Stimulated activated CD8-positive, alpha-beta memory T cell treated with anti-CD3 and anti-CD28 coated beads, Interleukin-4, amount 100 ng/mL, for 24 hours (primary cell): ENCODE measurements around the gene MYLK.

Experiments
- DNase-seq: peaks from one replicate; pipeline ENCODE4 v3.0.0-alpha.2; 2020; ENCODE audit warnings: low read depth

MYLK gene

DNA sequence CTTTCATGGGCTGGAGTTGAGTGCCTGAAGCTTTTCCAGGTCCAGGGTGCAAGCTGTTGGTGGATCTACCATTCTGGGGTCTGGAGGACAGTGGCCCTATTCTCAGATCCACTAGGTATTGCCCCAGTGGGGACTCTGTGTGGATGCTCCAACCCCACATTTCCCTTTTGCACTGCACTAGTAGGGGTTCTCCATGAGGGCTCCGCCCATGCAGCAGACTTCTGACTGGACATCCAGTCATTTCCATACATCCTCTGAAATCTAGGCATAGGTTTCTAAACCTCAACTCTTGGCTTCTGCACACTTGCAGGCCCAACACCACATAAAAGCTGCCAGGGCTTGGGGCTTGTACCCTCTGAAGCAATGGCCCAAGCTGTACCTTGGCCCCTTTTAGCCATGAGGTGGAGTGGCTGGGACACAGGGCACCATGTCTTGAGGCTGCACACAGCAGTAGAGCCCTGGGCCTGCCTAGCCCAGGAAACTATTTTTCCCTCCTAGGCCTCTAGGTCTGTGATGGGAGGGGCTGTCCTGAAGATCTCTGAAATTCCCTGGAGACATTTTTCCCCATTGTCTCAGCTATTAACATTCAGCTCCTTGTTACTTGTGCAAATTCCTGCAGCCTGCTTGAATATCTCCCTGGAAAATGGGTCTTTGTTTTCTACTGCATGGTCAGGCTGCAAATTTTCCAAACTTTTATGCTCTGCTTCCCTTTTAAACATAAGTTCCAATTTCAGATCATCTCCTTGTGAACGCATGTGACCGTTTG is 293.3 kb downstream of the MYLK start:
- DNase-seq = no peak

DNA sequence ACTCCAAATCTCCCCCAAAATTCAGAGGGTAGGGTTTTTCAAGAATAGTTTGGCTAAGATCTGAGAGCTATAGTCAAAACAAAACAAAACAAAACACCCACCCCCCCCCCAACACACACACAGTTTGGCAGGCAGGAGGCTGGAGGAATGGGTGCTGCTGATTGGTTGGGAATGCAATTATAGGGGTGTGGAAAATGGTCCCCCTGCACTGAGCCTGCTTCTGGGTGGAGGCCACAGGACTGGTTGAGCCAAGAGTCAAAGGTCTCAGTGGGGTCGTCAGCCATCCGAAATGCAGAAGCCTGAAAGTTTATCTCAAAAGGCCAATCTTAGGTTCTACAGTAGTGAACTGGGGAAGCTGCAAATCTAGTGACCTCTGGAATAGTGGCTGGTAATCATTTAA is 296.7 kb downstream of the MYLK start:
- DNase-seq = no peak

- no peak for DNase-seq
Measured at GRCh38 chr3:123586968-123587367, 297.2 kb downstream of the MYLK start.

DNA sequence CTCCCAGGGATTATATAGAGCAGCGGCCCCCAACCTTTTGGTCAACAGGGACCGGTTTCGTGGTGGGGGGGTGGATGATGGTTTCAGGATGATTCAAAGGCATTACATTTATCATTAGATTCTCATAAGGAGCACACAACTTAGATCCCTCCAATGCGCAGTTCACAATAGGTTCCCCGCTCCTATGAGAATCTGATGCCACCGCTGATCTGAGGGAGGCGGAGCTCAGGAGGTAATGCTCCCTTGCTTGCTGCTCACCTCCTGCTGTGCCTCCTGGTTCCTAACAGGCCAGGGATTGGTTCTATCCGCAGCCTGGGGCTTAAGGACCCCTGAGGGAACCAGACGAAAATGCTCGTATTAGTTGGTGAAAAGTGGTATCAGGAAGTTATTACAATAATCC is 298.0 kb downstream of the MYLK start:
- DNase-seq = peak; percentile 16

DNA sequence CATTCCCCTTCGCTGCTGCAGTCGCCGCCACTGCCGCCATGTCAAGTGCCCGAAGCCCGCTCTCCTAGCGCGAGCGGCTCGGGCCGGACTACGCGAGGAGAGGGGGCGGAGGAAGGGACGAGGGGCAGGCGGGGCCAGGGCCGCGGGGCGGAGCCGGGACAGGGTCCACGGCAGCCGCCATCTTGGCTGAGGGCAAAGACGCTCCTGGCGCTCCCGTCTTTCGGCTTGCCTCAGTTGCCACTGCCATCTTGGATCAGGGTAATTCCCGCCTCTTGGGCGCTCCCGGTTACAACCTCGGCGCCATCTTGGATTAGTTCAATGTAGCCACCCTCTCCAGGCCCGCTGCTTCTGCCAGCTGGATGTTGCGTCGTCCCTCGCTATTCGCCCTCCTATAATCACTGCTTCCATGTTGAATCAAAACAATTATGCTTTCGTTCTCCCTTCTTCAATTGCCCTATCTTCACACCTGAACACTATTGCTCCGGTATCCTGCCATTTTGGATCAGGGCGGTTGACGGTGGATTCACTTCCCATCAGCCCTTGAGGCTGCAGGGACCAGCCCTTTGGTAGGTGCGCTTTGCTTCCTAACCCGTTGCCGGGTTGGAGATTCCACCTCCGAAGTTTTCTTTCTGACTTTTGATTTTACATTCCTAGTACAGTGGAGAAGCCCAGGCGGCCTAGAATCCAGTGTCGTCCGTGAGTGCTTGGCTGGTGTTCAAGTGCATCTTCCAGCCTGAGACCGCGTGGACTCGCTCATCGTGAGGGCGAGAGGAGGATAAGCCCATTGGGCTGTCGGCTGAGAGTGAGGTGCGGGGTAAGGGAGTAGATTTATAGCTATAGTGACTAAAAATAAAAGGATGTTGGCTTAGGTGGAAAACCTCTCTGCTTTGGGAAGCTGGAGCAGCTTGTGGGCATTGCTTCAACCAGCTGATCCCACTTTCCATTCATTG is 298.9 kb downstream of the MYLK start, which contains the start of gene HACD2:
HACD2 (minus strand) TSS at position 66 of the 950 bp plus-strand sequence; CDS start at position 40, 26 bp downstream.
- peak; percentile 94 for DNase-seq

DNA sequence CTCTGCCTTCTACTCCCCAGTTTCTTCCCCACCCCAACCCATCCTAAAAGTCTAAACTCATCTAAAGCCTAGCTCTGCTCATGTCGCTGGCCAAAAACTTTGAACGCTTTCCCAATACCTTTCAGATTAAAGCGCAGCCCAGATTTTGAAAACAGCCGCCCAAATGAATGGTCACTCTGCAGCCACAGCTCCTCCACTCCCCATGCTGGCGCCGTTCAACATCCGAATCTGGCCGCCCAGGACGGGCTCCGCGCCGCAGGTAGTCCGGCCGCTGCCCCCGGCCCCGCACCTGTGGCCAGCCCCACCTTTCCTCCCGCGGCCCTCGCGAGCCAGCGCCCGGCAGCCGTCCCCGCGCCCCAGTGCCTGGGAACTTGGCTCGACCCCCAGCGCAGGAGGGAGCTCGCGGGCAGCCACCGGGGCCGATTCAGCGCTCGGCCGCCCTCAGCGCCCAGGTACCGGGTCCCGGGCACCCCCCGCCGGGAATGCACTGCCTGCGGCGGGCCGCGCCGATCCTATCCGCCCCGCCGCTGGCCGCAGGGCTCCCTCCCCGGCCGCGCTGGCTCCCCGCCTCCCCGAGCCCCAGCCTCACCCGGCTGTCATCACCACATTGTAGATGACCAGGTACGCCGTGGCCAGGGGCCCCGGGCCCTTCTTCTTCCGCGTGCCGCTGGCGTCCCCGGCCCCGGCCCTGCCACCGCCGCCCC is 299.7 kb downstream of the MYLK start:
- no peak for DNase-seq

DNA sequence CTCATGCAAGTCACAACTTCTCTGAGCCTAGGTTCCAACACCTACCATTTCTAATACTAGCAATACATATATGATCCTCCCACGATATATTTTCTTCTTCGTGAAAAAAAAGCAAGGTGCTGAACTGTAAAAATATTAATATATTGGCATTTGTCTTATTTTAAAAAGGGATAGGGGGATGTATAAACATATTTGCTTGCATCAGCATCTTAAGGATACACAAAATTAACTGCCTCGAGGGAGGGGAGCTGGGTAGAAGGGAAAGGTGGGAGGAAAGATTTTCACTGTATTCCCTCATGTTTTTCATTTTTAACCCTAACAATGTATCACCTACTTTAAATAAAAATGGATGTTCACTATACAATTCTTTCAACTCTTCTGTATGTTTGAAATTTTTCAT is 300.6 kb downstream of the MYLK start:
- DNase-seq = no peak

DNA sequence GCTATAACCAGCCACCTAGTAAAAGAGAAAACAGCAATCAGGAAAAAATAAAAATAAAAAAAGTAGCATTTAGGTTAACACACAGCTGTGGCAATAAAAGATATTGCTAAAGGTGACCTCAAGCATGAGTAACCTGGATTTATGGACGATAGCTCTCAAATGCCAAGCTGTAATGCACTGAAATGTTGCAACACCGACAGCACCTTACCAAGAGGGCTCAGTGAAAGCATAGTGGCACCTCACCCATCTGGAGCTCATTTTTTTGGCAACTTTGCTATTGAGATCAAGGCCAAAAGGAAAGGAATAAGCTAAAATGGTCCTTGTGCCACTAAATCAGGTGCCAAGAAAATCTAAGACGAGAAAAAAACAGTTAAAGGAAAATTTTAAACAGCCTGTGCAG is 301.8 kb downstream of the MYLK start:
- no peak for DNase-seq

GRCh38 chr3:123576122-123576521 is 308.0 kb downstream of the MYLK start:
- no peak for DNase-seq

- no peak for DNase-seq
Measured at GRCh38 chr3:123571973-123572365, 312.2 kb downstream of the MYLK start.

DNA sequence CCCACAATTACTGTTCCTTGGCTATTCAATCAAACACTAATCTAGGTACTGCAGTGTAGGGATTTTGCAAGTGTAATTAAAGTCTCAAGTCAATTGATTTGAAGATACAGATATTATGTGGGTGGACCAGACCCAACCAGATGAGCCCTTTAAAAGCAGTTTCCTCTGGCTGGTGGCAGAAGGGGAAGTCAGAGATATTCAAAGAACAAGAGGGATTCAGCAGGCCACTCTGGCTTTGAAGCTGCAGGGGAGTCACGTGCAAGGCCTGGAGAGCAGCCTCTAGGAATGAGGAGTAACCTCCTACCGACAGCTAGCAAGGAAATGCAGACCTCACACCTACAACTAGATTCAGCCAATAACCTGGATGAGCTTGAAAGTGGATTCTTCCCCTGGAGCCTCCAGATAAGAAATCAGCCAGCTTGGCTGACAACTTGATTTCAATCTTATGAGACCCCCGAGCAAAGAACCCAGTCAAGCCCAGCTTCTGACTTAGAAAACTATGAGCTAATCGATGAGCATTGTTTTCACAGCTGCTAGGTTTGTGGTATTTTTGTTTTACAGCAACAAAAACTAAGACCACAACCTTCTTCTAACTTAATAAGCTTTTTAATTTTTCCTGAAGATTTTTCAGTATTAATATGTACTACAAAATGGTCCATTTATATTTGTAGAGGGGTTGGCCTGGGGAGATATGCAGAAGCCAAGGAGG is 312.7 kb downstream of the MYLK start:
- no peak for DNase-seq

GRCh38 chr3:123568875-123569274 is 315.3 kb downstream of the MYLK start:
- DNase-seq = no peak

GRCh38 chr3:123568034-123568433 is 316.1 kb downstream of the MYLK start:
- DNase-seq = no peak

GRCh38 chr3:123564056-123564455 is 320.1 kb downstream of the MYLK start:
- no peak for DNase-seq

DNA sequence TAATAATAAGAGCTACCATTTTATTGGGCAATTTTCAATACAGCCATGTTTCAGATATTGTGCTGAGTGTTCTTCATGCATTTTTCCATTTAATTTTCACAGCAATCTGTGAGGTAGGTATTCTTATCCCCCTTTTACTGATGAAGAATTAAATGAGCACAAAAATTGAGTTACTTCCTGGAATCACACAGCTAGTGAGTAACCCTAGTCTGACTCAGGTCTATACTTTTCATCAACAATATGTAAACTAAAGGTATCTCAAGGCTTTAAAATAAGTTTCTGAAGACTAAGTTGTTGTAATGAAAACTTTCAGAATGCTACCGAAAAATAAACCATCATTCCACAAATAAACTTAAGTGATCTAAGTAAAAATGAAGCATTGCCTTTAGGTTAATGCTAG is 321.6 kb downstream of the MYLK start:
- no peak for DNase-seq

DNA sequence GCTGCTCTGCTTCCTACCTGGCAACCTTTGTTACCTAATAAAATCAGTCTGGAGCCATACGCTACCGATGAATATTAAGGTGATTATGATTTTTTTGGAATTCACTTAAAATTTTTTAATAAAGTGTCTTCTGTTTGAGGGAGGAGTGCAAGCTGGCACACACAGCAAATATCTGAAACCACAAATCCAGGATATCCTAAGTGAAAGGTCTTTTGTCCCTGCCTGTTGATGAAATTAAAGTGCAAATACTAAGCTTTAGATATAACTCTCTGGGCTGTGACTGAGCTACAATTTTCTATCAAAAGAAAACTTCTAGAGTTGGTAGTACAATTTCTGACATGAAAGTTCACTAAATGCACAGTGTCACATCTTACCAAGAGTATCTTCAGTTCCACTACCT is 322.9 kb downstream of the MYLK start:
- no peak for DNase-seq
